Mesenchymal stem cell (in vitro differentiated cells and primary cell): Measurements from ENCODE around the gene LDLRAD3.
A peak's percentile ranks its signal among the peaks of the same experiment; 100 is the strongest.

ENCODE experiments used
- DNase-seq: peaks from one replicate; pipeline ENCODE4 v3.0.0-alpha.2; 2013
- H2AFZ ChIP-seq: one replicate; pipeline ENCODE4 v1.6.1; 2013; ENCODE audit warnings: low read depth, mild to moderate bottlenecking, control low read depth, inconsistent platforms, low read length, moderate library complexity
- H2AK5ac ChIP-seq: 2 replicates; pipeline ENCODE4 v1.6.1; 2013; ENCODE audit warnings: low read length, moderate library complexity, mild to moderate bottlenecking, inconsistent platforms; ENCODE audit not compliant: severe bottlenecking
- H2BK120ac ChIP-seq: one replicate; pipeline ENCODE4 v1.6.1; 2013; ENCODE audit warnings: low read depth, mild to moderate bottlenecking, inconsistent platforms, low read length, moderate library complexity
- H2BK12ac ChIP-seq, 2 experiments: one replicate each; pipeline ENCODE4 v1.6.1; 2013; ENCODE audit warnings: inconsistent platforms in 2 of 2, low read length in 2 of 2, mild to moderate bottlenecking in 2 of 2, moderate library complexity in 2 of 2, control low read depth in 1 of 2
- H2BK15ac ChIP-seq: one replicate; pipeline ENCODE4 v1.6.1; 2013; ENCODE audit warnings: mild to moderate bottlenecking, low read depth, inconsistent platforms; ENCODE audit not compliant: poor library complexity, severe bottlenecking
- H2BK5ac ChIP-seq: 2 replicates; pipeline ENCODE4 v1.6.1; 2013; ENCODE audit warnings: low read depth, mild to moderate bottlenecking, low read length, control low read depth, inconsistent platforms; ENCODE audit not compliant: poor library complexity, severe bottlenecking
- H3K14ac ChIP-seq, 2 experiments: one replicate each; pipeline ENCODE4 v1.6.1; 2013; ENCODE audit warnings: inconsistent platforms in 2 of 2, low read length in 2 of 2, control low read depth in 1 of 2, mild to moderate bottlenecking in 1 of 2, moderate library complexity in 1 of 2
- H3K18ac ChIP-seq, 2 experiments: one replicate each; pipeline ENCODE4 v1.6.1; 2013; ENCODE audit warnings: inconsistent platforms in 2 of 2, low read length in 2 of 2, control low read depth in 1 of 2, low read depth in 1 of 2, mild to moderate bottlenecking in 1 of 2
- H3K23ac ChIP-seq, 2 experiments: one replicate each; pipeline ENCODE4 v1.6.1; 2013; ENCODE audit warnings: inconsistent platforms in 2 of 2, low read length in 2 of 2, mild to moderate bottlenecking in 2 of 2, moderate library complexity in 2 of 2, control low read depth in 1 of 2
- H3K27ac ChIP-seq: 2 replicates; pipeline ENCODE4 v1.5.1; 2013; ENCODE audit warnings: mild to moderate bottlenecking, moderate library complexity, low read length, control low read depth, inconsistent platforms; ENCODE audit not compliant: poor library complexity, severe bottlenecking
- H3K27me3 ChIP-seq, 2 experiments: 2 replicates each; pipeline versions ENCODE4 v1.6.1 to v1.7.0; 2013; ENCODE audit warnings: low read length in 2 of 2, mild to moderate bottlenecking in 2 of 2, moderate library complexity in 2 of 2, control low read depth in 1 of 2, inconsistent platforms in 1 of 2; ENCODE audit not compliant: control insufficient read depth in 1 of 2, insufficient read depth in 1 of 2
- H3K36me3 ChIP-seq, 2 experiments: 2 replicates each; pipeline versions ENCODE4 v1.6.1 to v1.7.0; 2013; ENCODE audit warnings: low read length in 2 of 2, control low read depth in 1 of 2, inconsistent platforms in 1 of 2, low read depth in 1 of 2, mild to moderate bottlenecking in 1 of 2; ENCODE audit not compliant: insufficient read depth in 2 of 2, control insufficient read depth in 1 of 2
- H3K4ac ChIP-seq, 2 experiments: one replicate each; pipeline ENCODE4 v1.6.1; 2013; ENCODE audit warnings: inconsistent platforms in 2 of 2, low read length in 2 of 2, mild to moderate bottlenecking in 2 of 2, moderate library complexity in 2 of 2, control low read depth in 1 of 2, low read depth in 1 of 2
- H3K4me1 ChIP-seq: 2 replicates; pipeline ENCODE4 v1.6.1; 2013; ENCODE audit warnings: low read depth, low read length, control low read depth; ENCODE audit not compliant: control insufficient read depth, insufficient read depth
- H3K4me2 ChIP-seq: 2 replicates; pipeline ENCODE4 v1.6.1; 2013; ENCODE audit warnings: low read length, mild to moderate bottlenecking, inconsistent platforms; ENCODE audit not compliant: poor library complexity, severe bottlenecking
- H3K4me3 ChIP-seq, 2 experiments: 2 replicates each; pipeline versions ENCODE4 v1.5.1 to v1.7.0; 2013; ENCODE audit warnings: low read length in 2 of 2, mild to moderate bottlenecking in 2 of 2, control low read depth in 1 of 2, low read depth in 1 of 2; ENCODE audit not compliant: insufficient read depth in 1 of 2
- H3K79me1 ChIP-seq: replicated peaks from 2 replicates; pipeline ENCODE4 v1.6.1; 2013; ENCODE audit warnings: mild to moderate bottlenecking, control low read depth, low read length, inconsistent platforms; ENCODE audit not compliant: poor library complexity, severe bottlenecking
- H3K9ac ChIP-seq: 2 replicates; pipeline ENCODE4 v1.7.0; 2013; ENCODE audit warnings: mild to moderate bottlenecking, low read length, moderate library complexity
- H3K9me3 ChIP-seq: 2 replicates; pipeline ENCODE4 v1.7.0; 2013; ENCODE audit warnings: mild to moderate bottlenecking, low read length; ENCODE audit not compliant: control insufficient read depth
- H4K8ac ChIP-seq: one replicate; pipeline ENCODE4 v1.6.1; 2013; ENCODE audit warnings: inconsistent platforms, mild to moderate bottlenecking, low read length, moderate library complexity
- H4K91ac ChIP-seq: one replicate; pipeline ENCODE4 v1.6.1; 2013; ENCODE audit warnings: mild to moderate bottlenecking, low read length, inconsistent platforms
- WGBS: methylation state at CpG from one replicate; pipeline ENCODE4 v1.1.7; 2013; ENCODE audit warnings: mixed read lengths; 5-methylcytosine and 5-hydroxymethylcytosine counted together

LDLRAD3 gene

GRCh38 chr11:36007127-36007655, 63.3 kb downstream of the LDLRAD3 start:
- H3K14ac ChIP-seq = no peak overlapping the region
- no peak overlapping the region for H3K4me3 ChIP-seq
- no peak overlapping the region for H2AFZ ChIP-seq
- H3K4me2 ChIP-seq = no peak overlapping the region
- H2BK120ac ChIP-seq = no peak overlapping the region
- H3K27ac ChIP-seq = no peak overlapping the region
- H2BK5ac ChIP-seq = no peak overlapping the region
- no peak overlapping the region for H2BK12ac ChIP-seq
- no peak overlapping the region for H4K91ac ChIP-seq
- H3K23ac ChIP-seq = peak overlapping the region in 1 of 2 experiments; percentile 24
- peak overlapping the region in 1 of 2 experiments; percentile 0 for H3K18ac ChIP-seq
- H3K36me3 ChIP-seq = peaks cover 0 to 2% of the 10 kb centered on the region in 2 experiments
- H3K9me3 ChIP-seq = no peaks in the 10 kb centered on the region
- no peaks in the 10 kb centered on the region for H3K27me3 ChIP-seq
- H3K4ac ChIP-seq = no peak overlapping the region
- DNase-seq = no peak
- peaks cover 4% of the 10 kb centered on the region for H3K4me1 ChIP-seq
- no peak overlapping the region for H4K8ac ChIP-seq
- H3K79me1 ChIP-seq = peaks cover 36% of the 10 kb centered on the region
- H2AK5ac ChIP-seq = no peak overlapping the region
- WGBS = 90% methylated on average over 8 of the region's 8 CpGs
- H3K9ac ChIP-seq = no peak overlapping the region
- H2BK15ac ChIP-seq = no peak overlapping the region

- H3K4ac ChIP-seq = no peak overlapping the region
- no peak overlapping the region for H3K9ac ChIP-seq
- peaks cover 31% of the 10 kb centered on the region for H3K79me1 ChIP-seq
- H3K4me1 ChIP-seq = peaks cover 3% of the 10 kb centered on the region
- H2BK120ac ChIP-seq = no peak overlapping the region
- no peak overlapping the region for H3K14ac ChIP-seq
- no peak overlapping the region for H2AFZ ChIP-seq
- peak overlapping the region; percentile 71 for H3K27ac ChIP-seq
- no peak overlapping the region for H2AK5ac ChIP-seq
- no peak overlapping the region for H3K4me2 ChIP-seq
- H2BK12ac ChIP-seq = no peak overlapping the region
- no peak overlapping the region for H2BK5ac ChIP-seq
- WGBS = 96% methylated on average over 2 of the region's 3 CpGs
- H3K27me3 ChIP-seq = no peaks in the 10 kb centered on the region
- no peak overlapping the region for H3K23ac ChIP-seq
- no peak overlapping the region for H3K4me3 ChIP-seq
- H4K91ac ChIP-seq = no peak overlapping the region
- H3K36me3 ChIP-seq = no peaks in the 10 kb centered on the region
- no peak overlapping the region for H4K8ac ChIP-seq
- H2BK15ac ChIP-seq = no peak overlapping the region
- H3K18ac ChIP-seq = peak overlapping the region in 1 of 2 experiments; percentile 29
- H3K9me3 ChIP-seq = no peaks in the 10 kb centered on the region
- DNase-seq = no peak
Observed at GRCh38 chr11:36008584-36008983, 64.7 kb downstream of the LDLRAD3 start.

GRCh38 chr11:36009473-36009872, 65.6 kb downstream of the LDLRAD3 start:
- Histone ChIP-seq H3K4me3 (peak overlapping the region in 1 of 2 experiments; percentile 22), H3K18ac (no peak overlapping the region), H3K36me3 (no peaks in the 10 kb centered on the region), H2BK15ac (no peak overlapping the region), H4K8ac (no peak overlapping the region), H3K27me3 (no peaks in the 10 kb centered on the region), H2BK12ac (no peak overlapping the region), H3K4me2 (no peak overlapping the region), H3K9me3 (no peaks in the 10 kb centered on the region), H2AK5ac (no peak overlapping the region), H3K14ac (no peak overlapping the region), H2BK120ac (no peak overlapping the region), H3K27ac (peak overlapping the region; percentile 71), H3K79me1 (peaks cover 38% of the 10 kb centered on the region), H2BK5ac (no peak overlapping the region), H3K4me1 (peaks cover 3% of the 10 kb centered on the region), H4K91ac (no peak overlapping the region), H3K9ac (peak overlapping the region; percentile 29), H3K4ac (no peak overlapping the region), H2AFZ (no peak overlapping the region), H3K23ac (no peak overlapping the region)
- WGBS = no CpG with 5 or more reads among the region's 4 CpGs
- DNase-seq = peak; percentile 47

- Histone ChIP-seq H2BK12ac (no peak overlapping the region), H2BK120ac (no peak overlapping the region), H2AFZ (no peak overlapping the region), H3K27ac (peak overlapping the region; percentile 62), H3K18ac (no peak overlapping the region), H3K27me3 (no peaks in the 10 kb centered on the region), H3K79me1 (peaks cover 35% of the 10 kb centered on the region), H3K23ac (no peak overlapping the region), H4K91ac (no peak overlapping the region), H3K4me1 (peaks cover 3% of the 10 kb centered on the region), H2AK5ac (peak overlapping the region; percentile 59), H3K4me2 (peak overlapping the region; percentile 12), H3K4me3 (peak overlapping the region in 1 of 2 experiments; percentile 22), H2BK5ac (no peak overlapping the region), H2BK15ac (no peak overlapping the region), H3K9me3 (no peaks in the 10 kb centered on the region), H3K36me3 (no peaks in the 10 kb centered on the region), H3K4ac (no peak overlapping the region), H3K14ac (no peak overlapping the region), H3K9ac (peak overlapping the region; percentile 29), H4K8ac (no peak overlapping the region)
- WGBS = 86% methylated on average over 2 of the region's 2 CpGs
- DNase-seq = peak; percentile 23
Observed at GRCh38 chr11:36010010-36010740, 66.3 kb downstream of the LDLRAD3 start.
